ENCODE data around the gene PI4K2B.
A peak's percentile ranks its signal among the peaks of the same experiment; 100 is the strongest.
"Not testable (repeated sequence)": the region's sequence is repeated elsewhere in the genome, so short reads cannot be mapped to it uniquely, and the experiment has no call there.

The PI4K2B gene

GRCh38 chr4:25308306-25308705 is 74.5 kb downstream of the PI4K2B start:
- DNase-seq: no peak

- DNase-seq: no peak
Observed at GRCh38 chr4:25308761-25309160, 74.9 kb downstream of the PI4K2B start.

GRCh38 chr4:25310066-25310802 is 76.4 kb downstream of the PI4K2B start:
- DNase-seq: no peak

- DNase-seq: no peak
Observed at GRCh38 chr4:25310803-25311166, 77.0 kb downstream of the PI4K2B start.

- peak; percentile 87 for DNase-seq
Observed at GRCh38 chr4:25312496-25313200, 78.8 kb downstream of the PI4K2B start, which contains the start of gene ZCCHC4. TSS of gene ZCCHC4 (plus strand) at chr4:25312774. CDS start at chr4:25312810, 36 bp downstream.

- DNase-seq: peak; percentile 14
Observed at GRCh38 chr4:25313201-25313895, 79.5 kb downstream of the PI4K2B start.

GRCh38 chr4:25320336-25320735 is 86.5 kb downstream of the PI4K2B start:
- peak; percentile 20 for DNase-seq

- peak; percentile 74 for DNase-seq
Observed at GRCh38 chr4:25320773-25321172, 86.9 kb downstream of the PI4K2B start.

GRCh38 chr4:25321703-25322102 is 87.9 kb downstream of the PI4K2B start:
- peak; percentile 26 for DNase-seq

GRCh38 chr4:25328463-25328862 is 94.6 kb downstream of the PI4K2B start:
- not testable (repeated sequence) for DNase-seq
